Measurements from ENCODE around the gene AWAT2.

DNA sequence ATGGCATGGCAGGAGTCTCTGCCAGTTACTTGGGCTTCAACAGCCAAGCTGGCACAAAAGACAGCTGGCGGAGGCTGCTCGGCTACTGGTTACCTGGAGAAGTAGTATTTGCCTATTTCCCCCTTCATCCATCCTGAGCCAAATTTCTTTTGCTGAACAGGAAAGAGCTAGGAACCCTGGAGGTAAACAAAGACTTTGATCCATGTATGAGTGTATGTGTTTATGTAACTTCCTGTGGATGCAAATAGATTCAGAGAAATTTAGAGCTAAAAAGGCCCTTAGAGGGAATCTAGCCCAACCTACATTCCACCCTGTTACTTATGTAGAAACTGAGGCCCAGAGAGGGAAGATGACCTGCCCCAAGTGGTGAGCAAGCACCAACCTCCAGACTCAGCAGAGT, 11.2 kb downstream of the AWAT2 start:
- TF ChIP-seq POLR2A (IDR thresholded peaks at IDR 0.05) (no peak), CTCF (IDR thresholded peaks at IDR 0.05) (no peak)
